ENCODE measurements around the gene GPR176.
A peak's percentile ranks its signal among the peaks of the same experiment; 100 is the strongest.
"Not testable (repeated sequence)": the region's sequence is repeated elsewhere in the genome, so short reads cannot be mapped to it uniquely, and the experiment has no call there.

Gene GPR176

GRCh38 chr15:39852250-39852649 is 67.8 kb downstream of the GPR176 start:
- no peak for DNase-seq

GRCh38 chr15:39851500-39852092 is 68.5 kb downstream of the GPR176 start:
- DNase-seq, result no peak

- no peak for DNase-seq
Measured at GRCh38 chr15:39850436-39850835, 69.6 kb downstream of the GPR176 start.

- no peak for DNase-seq
Measured at GRCh38 chr15:39846108-39846507, 74.0 kb downstream of the GPR176 start.

- DNase-seq, result no peak
Measured at GRCh38 chr15:39845582-39845981, 74.5 kb downstream of the GPR176 start.

- no peak for DNase-seq
Measured at GRCh38 chr15:39843565-39843964, 76.5 kb downstream of the GPR176 start.

- DNase-seq, result no peak
Measured at GRCh38 chr15:39837454-39837853, 82.6 kb downstream of the GPR176 start.

GRCh38 chr15:39835550-39835949 is 84.5 kb downstream of the GPR176 start:
- no peak for DNase-seq

- no peak for DNase-seq
Measured at GRCh38 chr15:39834256-39834655, 85.8 kb downstream of the GPR176 start.

GRCh38 chr15:39833515-39833981 is 86.5 kb downstream of the GPR176 start:
- no peak for DNase-seq

- DNase-seq, result no peak
Measured at GRCh38 chr15:39830166-39830565, 89.9 kb downstream of the GPR176 start.

GRCh38 chr15:39828374-39828931 is 91.6 kb downstream of the GPR176 start:
- no peak for DNase-seq

- no peak for DNase-seq
Measured at GRCh38 chr15:39826975-39827374, 93.1 kb downstream of the GPR176 start.

- DNase-seq, result no peak
Measured at GRCh38 chr15:39823634-39824033, 96.4 kb downstream of the GPR176 start.

GRCh38 chr15:39820050-39820602 is 99.9 kb downstream of the GPR176 start:
- DNase-seq, result no peak

GRCh38 chr15:39819533-39819932 is 100.5 kb downstream of the GPR176 start:
- no peak for DNase-seq

GRCh38 chr15:39817892-39818291 is 102.2 kb downstream of the GPR176 start:
- no peak for DNase-seq

- DNase-seq, result no peak
Measured at GRCh38 chr15:39814489-39814888, 105.6 kb downstream of the GPR176 start.

- DNase-seq, result not testable (repeated sequence)
Measured at GRCh38 chr15:39812651-39813050, 107.4 kb downstream of the GPR176 start.

GRCh38 chr15:39808909-39809308 is 111.2 kb downstream of the GPR176 start:
- DNase-seq, result no peak

GRCh38 chr15:39807791-39808190 is 112.3 kb downstream of the GPR176 start:
- no peak for DNase-seq

GRCh38 chr15:39804026-39804425 is 116.0 kb downstream of the GPR176 start:
- DNase-seq, result no peak

- DNase-seq, result no peak
Measured at GRCh38 chr15:39803016-39803415, 117.0 kb downstream of the GPR176 start.

GRCh38 chr15:39801641-39802309 is 118.3 kb downstream of the GPR176 start:
- DNase-seq, result peak; percentile 51

Data from hematopoietic multipotent progenitor cell treated with erythropoietin and hydrocortisone succinate and interleukin-3 and kit ligand, for 4 days (in vitro differentiated cells).